ENCODE data around the gene NAV2.

- TF ChIP-seq CTCF (IDR thresholded peaks at IDR 0.05), result peak in 3 of 5 experiments; percentile 15 to 21 (median 20)
- no peak for TF ChIP-seq POLR2A (IDR thresholded peaks at IDR 0.05)
- TF ChIP-seq EP300 (IDR thresholded peaks at IDR 0.05), result no peak
Observed at GRCh38 chr11:19739872-19740271, 27.2 kb downstream of the NAV2 start.
